Keratinocyte (primary cell): ENCODE data around the gene NALCN.

Source experiments
- CTCF ChIP-seq, 3 experiments: IDR thresholded peaks in 1 of 3; conservative IDR thresholded peaks in 1 of 3; optimal IDR thresholded peaks in 1 of 3; 2 replicates in 2 of 3; 3 replicates in 1 of 3; pipeline versions ENCODE3 to v1.5.1; 2011; ENCODE audit warnings: low read length in 3 of 3, mild to moderate bottlenecking in 3 of 3, moderate library complexity in 2 of 3, control low read depth in 1 of 3, inconsistent platforms in 1 of 3; ENCODE audit not compliant: insufficient read depth in 2 of 3; ENCODE audit errors: extremely low read depth in 1 of 3
- EZH2 ChIP-seq: IDR thresholded peaks from one replicate; pipeline ENCODE4 v1.6.1; 2012; ENCODE audit warnings: inconsistent platforms, mild to moderate bottlenecking, low read length, moderate library complexity

GRCh38 chr13:101417043-101417406 lies 717 bp upstream of the NALCN start:
- TF ChIP-seq EZH2 (no peak), CTCF (optimal IDR thresholded peaks at IDR 0.05 in 1 of 3, IDR thresholded peaks at IDR 0.05 in 1 of 3, conservative IDR thresholded peaks at IDR 0.05 in 1 of 3; ENCODE audit: extremely low read depth in 1 of 3, insufficient read depth in 2 of 3, low read length in 3 of 3) (no peak)
